22Rv1 (cell line): ENCODE data around the gene ASCL2.

Experiments
- ZFX ChIP-seq: fragments of 450-650 bp; IDR thresholded peaks from 2 replicates; pipeline ENCODE4 v1.6.1; 2017; ENCODE audit warnings: antibody characterized with exemption, borderline replicate concordance
- TF ChIP-seq, protein P1 (sequence below): fragments of 450-650 bp; IDR thresholded peaks from 2 replicates; pipeline ENCODE4 v1.5.1; 2017; ENCODE audit warnings: mild to moderate bottlenecking

DNA sequence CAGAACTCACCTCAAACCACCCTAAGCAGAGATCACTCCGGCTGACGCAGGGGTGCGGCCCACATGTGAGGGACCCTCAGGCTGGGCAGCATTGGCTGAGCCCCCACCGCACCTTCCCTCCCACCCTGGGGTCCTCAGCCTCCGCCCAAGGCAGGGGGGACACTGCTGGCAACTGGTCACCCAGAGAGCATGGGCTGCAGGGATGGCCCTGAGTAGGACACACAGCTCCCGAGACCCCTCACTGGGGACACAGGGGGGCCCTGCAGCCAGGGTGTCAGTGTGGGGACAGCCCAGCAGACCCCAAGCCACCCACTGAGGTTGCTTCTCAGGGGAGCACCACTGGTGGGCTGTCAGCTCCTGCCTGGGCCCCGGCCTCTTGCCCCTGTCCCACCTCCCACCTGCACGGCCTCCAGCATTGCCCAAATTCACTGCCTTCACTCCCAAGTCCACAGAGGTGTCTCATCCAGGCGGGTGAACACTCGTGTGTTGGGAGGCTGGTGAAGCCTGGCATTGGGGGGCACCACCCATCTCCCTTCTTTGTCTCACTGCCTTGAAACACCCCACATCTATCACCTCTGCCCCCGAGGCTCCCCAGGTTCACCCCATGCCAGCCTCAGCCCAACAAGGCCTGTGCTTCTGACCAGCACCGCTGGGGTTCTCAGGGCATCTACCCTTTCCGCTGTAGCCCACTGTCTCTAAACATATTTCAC, 26.7 kb upstream of the ASCL2 start:
- TF ChIP-seq, protein P1, sequence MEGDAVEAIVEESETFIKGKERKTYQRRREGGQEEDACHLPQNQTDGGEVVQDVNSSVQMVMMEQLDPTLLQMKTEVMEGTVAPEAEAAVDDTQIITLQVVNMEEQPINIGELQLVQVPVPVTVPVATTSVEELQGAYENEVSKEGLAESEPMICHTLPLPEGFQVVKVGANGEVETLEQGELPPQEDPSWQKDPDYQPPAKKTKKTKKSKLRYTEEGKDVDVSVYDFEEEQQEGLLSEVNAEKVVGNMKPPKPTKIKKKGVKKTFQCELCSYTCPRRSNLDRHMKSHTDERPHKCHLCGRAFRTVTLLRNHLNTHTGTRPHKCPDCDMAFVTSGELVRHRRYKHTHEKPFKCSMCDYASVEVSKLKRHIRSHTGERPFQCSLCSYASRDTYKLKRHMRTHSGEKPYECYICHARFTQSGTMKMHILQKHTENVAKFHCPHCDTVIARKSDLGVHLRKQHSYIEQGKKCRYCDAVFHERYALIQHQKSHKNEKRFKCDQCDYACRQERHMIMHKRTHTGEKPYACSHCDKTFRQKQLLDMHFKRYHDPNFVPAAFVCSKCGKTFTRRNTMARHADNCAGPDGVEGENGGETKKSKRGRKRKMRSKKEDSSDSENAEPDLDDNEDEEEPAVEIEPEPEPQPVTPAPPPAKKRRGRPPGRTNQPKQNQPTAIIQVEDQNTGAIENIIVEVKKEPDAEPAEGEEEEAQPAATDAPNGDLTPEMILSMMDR, result no peak
- no peak for TF ChIP-seq ZFX
